ENCODE results near the gene NF2. TPM values are rescaled to one million over a fixed set of nuclear protein-coding genes. Genes with fewer than 3 reads are reported as not detected.

NF2 gene
- total RNA-seq, 1 experiment from 2014 or later = 113 TPM

GRCh38 chr22:29617922-29618629 lies 14.6 kb downstream of the NF2 start:
- Histone ChIP-seq H3F3A (ENCODE audit: low read length, unreplicated experiment) (peaks cover 20% of the 10 kb centered on the region), H3K9ac (ENCODE audit: low read length) (peak overlapping the region; percentile 18; the same call in 1 of the 2 replicates), H3K27me3 (ENCODE audit: low read length) (no peaks in the 10 kb centered on the region), H2AFZ (ENCODE audit: low read length) (no peak overlapping the region), H3K4me2 (ENCODE audit: low read length) (peak overlapping the region; percentile 74), H3K79me2 (ENCODE audit: low read length) (peaks cover 83% of the 10 kb centered on the region), H3K4me1 (ENCODE audit: insufficient read depth, low read length) (peaks cover 72% of the 10 kb centered on the region), H3K36me3 (ENCODE audit: low read depth, low read length) (no peaks in the 10 kb centered on the region), H3K27ac (ENCODE audit: low read length) (peak overlapping the region; percentile 74), H3K9me2 (replicated peaks; ENCODE audit: low read length) (no peaks in the 10 kb centered on the region), H3K4me3 (ENCODE audit: low read length) (peak overlapping the region; percentile 36), H3K9me3 (ENCODE audit: low read length) (no peaks in the 10 kb centered on the region), H4K20me1 (ENCODE audit: low read length) (no peaks in the 10 kb centered on the region)
- peak; percentile 34 for ATAC-seq
- no TSS peak for BruUV-seq (replicated peaks)
- intact Hi-C loops (cut with micrococcal nuclease) = no loop called here
- no peak for TF ChIP-seq CTCF (conservative IDR thresholded peaks at IDR 0.05; ENCODE audit: low read depth, low read length)
- no peak for TF ChIP-seq EZH2phosphoT487 (IDR thresholded peaks at IDR 0.05; ENCODE audit: borderline replicate concordance, low read length)
- no peak for TF ChIP-seq EZH2 (IDR thresholded peaks at IDR 0.05; ENCODE audit: low read length, unreplicated experiment)
- ChIA-PET CTCF (no interaction called here), POLR2A (ENCODE audit: unreplicated experiment) (no interaction called here)
- peak; percentile 86 for DNase-seq

GRCh38 chr22:29621761-29622526 lies 18.5 kb downstream of the NF2 start:
- DNase-seq = peak; percentile 98
- Histone ChIP-seq H3K27ac (ENCODE audit: low read length) (peak overlapping the region; percentile 96), H4K20me1 (ENCODE audit: low read length) (no peaks in the 10 kb centered on the region), H3K9ac (ENCODE audit: low read length) (peak overlapping the region; percentile 45), H3K4me1 (ENCODE audit: insufficient read depth, low read length) (peaks cover 89% of the 10 kb centered on the region), H3K9me2 (replicated peaks; ENCODE audit: low read length) (no peaks in the 10 kb centered on the region), H3F3A (ENCODE audit: low read length, unreplicated experiment) (peaks cover 29% of the 10 kb centered on the region), H3K36me3 (ENCODE audit: low read depth, low read length) (no peaks in the 10 kb centered on the region), H3K27me3 (ENCODE audit: low read length) (no peaks in the 10 kb centered on the region), H3K4me2 (ENCODE audit: low read length) (peak overlapping the region; percentile 82), H3K9me3 (ENCODE audit: low read length) (no peaks in the 10 kb centered on the region), H3K4me3 (ENCODE audit: low read length) (peak overlapping the region; percentile 47; the same call in 1 of the 2 replicates), H2AFZ (ENCODE audit: low read length) (no peak overlapping the region), H3K79me2 (ENCODE audit: low read length) (peaks cover 83% of the 10 kb centered on the region)
- TF ChIP-seq EZH2phosphoT487 (IDR thresholded peaks at IDR 0.05; ENCODE audit: borderline replicate concordance, low read length) (no peak), CTCF (conservative IDR thresholded peaks at IDR 0.05; ENCODE audit: low read depth, low read length) (no peak), EZH2 (IDR thresholded peaks at IDR 0.05; ENCODE audit: low read length, unreplicated experiment) (no peak)
- peak; percentile 57 for ATAC-seq
- intact Hi-C loops (cut with micrococcal nuclease) = no loop called here
- ChIA-PET CTCF (no interaction called here), POLR2A (ENCODE audit: unreplicated experiment) (no interaction called here)
- no TSS peak for BruUV-seq (replicated peaks)
